Gastrocnemius medialis (tissue), 4 donors: ENCODE data around the gene HFE. TPM values are rescaled to one million over a fixed set of nuclear protein-coding genes. Genes with fewer than 3 reads are reported as not detected.
A peak's percentile ranks its signal among the peaks of the same experiment; 100 is the strongest.

Experiments used
- ATAC-seq, 2 donors: fragments of 150-250 bp; one replicate each; pipeline ENCODE4 v1.9.1; 2016
- DNase-seq, 2 donors: peaks; one replicate each; pipeline ENCODE4 v3.0.0-alpha.2; 2019
- H3K27ac ChIP-seq, 4 donors: fragments of 200-600 bp; sonication (generic); 1 replicate in 1 of 4; 2 replicates in 3 of 4; pipeline ENCODE4 v1.5.1; 2016 to 2018; ENCODE audit warnings: mild to moderate bottlenecking in 2 of 4, moderate library complexity in 1 of 4
- H3K27me3 ChIP-seq, 3 donors: fragments of 200-600 bp; sonication (generic) in 2 of 3; 1 replicate in 1 of 3; 2 replicates in 2 of 3; pipeline versions ENCODE4 v1.5.1 to v1.6.0; 2016 to 2019; ENCODE audit warnings: mild to moderate bottlenecking in 1 of 3, moderate library complexity in 1 of 3
- H3K36me3 ChIP-seq, 2 donors: fragments of 200-600 bp; sonication (generic) in 1 of 2; one replicate each; pipeline ENCODE4 v1.5.1; 2017 to 2018
- H3K4me1 ChIP-seq, 2 donors: fragments of 200-600 bp; sonication (generic) in 1 of 2; one replicate each; pipeline ENCODE4 v1.5.1; 2016 to 2017; ENCODE audit warnings: mild to moderate bottlenecking in 2 of 2
- H3K4me3 ChIP-seq, 4 donors: fragments of 200-600 bp; sonication (generic) in 3 of 4; 1 replicate in 1 of 4; 2 replicates in 3 of 4; pipeline ENCODE4 v1.5.1; 2016 to 2019; ENCODE audit warnings: mild to moderate bottlenecking in 2 of 4
- H3K9me3 ChIP-seq, 3 donors: fragments of 200-600 bp; sonication (generic) in 2 of 3; 1 replicate in 1 of 3; 2 replicates in 2 of 3; pipeline ENCODE4 v1.5.1; 2016 to 2019
- POLR2A ChIP-seq, 2 donors: fragments of 450-650 bp; IDR thresholded peaks; one replicate each; pipeline ENCODE4 v1.6.1; 2017; ENCODE audit warnings: antibody characterized with exemption in 2 of 2, mild to moderate bottlenecking in 2 of 2, moderate library complexity in 2 of 2
- in situ Hi-C, 4 donors: fragments of 200-750 bp; cut with MboI; loops; one replicate each; pipeline versions ENCODE4 v1.15.0 to v1.8.0; 2017; ENCODE audit warnings: low sequenced_read_pairs in 4 of 4
- intact Hi-C: fragments of 100-400 bp; cut with DNase I; formaldehyde crosslinking; loops from one replicate; pipeline ENCODE4 v1.15.1; 2023; ENCODE audit warnings: low total_unique reads
- total RNA-seq, 4 donors: library from RNA; depleted of rRNA; stranded (reverse); fragments of >200 nt; gene quantifications; one replicate each; pipeline versions ENCODE4 v1.1.0 to v1.2.3, GENCODE V29; 2016
- TF ChIP-seq, protein P1 (sequence below), 5 experiments: fragments of 450-650 bp in 3 of 5; fragments of 200-600 bp in 2 of 5; sonication (generic) in 2 of 5; IDR thresholded peaks in 4 of 5; conservative IDR thresholded peaks in 1 of 5; 1 replicate in 4 of 5; 2 replicates in 1 of 5; pipeline ENCODE4 v1.5.1; 2016 to 2019; ENCODE audit warnings: antibody characterized with exemption in 5 of 5, mild to moderate bottlenecking in 3 of 5, moderate library complexity in 3 of 5

Gene HFE
- total RNA-seq, 4 donors from 2014 or later, result 0.10 to 2.0 (median 1.6) TPM

DNA sequence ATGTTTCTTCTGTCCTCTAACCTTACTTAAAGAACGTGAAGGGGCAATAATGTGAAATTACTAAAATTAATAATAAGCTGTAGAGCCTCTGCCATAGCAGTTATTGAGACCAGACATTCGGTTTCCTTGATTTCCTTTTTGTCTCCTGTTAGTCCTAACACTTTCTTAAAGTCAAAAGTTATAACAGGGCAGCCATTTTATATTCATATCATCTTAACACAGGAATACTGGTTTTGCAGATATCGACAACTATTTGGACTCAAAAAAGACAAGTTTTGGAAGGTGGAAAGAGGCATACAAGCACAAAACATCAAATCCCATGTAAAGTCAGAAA, 33.5 kb downstream of the HFE start:
- TF ChIP-seq, protein P1, sequence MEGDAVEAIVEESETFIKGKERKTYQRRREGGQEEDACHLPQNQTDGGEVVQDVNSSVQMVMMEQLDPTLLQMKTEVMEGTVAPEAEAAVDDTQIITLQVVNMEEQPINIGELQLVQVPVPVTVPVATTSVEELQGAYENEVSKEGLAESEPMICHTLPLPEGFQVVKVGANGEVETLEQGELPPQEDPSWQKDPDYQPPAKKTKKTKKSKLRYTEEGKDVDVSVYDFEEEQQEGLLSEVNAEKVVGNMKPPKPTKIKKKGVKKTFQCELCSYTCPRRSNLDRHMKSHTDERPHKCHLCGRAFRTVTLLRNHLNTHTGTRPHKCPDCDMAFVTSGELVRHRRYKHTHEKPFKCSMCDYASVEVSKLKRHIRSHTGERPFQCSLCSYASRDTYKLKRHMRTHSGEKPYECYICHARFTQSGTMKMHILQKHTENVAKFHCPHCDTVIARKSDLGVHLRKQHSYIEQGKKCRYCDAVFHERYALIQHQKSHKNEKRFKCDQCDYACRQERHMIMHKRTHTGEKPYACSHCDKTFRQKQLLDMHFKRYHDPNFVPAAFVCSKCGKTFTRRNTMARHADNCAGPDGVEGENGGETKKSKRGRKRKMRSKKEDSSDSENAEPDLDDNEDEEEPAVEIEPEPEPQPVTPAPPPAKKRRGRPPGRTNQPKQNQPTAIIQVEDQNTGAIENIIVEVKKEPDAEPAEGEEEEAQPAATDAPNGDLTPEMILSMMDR (IDR thresholded peaks at IDR 0.05 in 4 of 5, conservative IDR thresholded peaks at IDR 0.05 in 1 of 5), result no peak
- TF ChIP-seq POLR2A (IDR thresholded peaks at IDR 0.05), result no peak
- Histone ChIP-seq H3K4me3 (no peak overlapping the region), H3K4me1 (peaks cover 0 to 10% of the 10 kb centered on the region in 2 donors), H3K27ac (no peak overlapping the region), H3K27me3 (no peaks in the 10 kb centered on the region), H3K9me3 (no peaks in the 10 kb centered on the region), H3K36me3 (no peaks in the 10 kb centered on the region)
- intact Hi-C loops, result loop anchor here (5.0 to 10.0 kb wide), 3 partner anchors 52 to 1012 kb away; partner anchors contain the start of gene HMGN4
- in situ Hi-C loops, result loop anchor here in 2 of 4 donors (5.0 to 25.0 kb wide), 2 partner anchors 37 to 1017 kb away; a partner anchor contains a TSS
- ATAC-seq, result no peak
- no peak for DNase-seq

DNA sequence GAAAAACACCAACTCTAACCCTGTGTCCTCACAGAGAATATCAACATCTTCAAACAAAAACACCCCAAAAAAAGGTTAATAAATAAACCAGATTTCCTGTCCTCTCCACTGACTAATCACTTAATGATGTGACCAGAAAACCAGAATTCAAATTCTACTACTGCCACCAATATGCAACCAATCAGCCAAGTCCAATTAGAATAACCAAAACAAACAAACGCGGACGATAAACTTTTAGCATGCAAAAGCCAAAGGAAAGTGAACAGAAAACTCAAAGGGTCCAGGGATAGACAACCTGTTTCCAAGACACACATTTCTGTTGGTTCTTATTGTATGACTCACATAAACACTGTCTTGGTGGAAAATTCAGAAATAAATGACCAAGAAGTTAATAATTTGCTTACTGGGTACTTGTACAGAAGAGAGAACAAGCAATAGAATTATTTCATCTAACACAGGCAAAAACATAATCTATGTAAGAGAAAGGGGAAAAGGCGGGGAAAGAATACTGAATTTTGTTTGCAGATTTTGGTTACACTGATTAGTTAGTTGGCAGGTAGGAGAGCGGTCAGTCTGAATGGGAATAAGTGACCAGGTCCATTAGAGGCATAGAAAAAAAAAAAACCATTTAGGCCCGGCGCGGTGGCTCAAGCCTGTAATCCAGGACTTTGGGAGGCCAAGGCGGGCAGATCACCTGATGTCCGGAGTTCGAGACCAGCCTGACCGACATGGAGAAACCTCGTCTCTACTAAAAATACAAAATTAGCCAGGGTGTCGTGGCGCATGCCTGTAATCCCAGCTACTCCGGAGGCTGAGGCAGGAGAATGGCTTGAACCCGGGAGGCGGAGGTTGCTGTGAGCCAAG, 34.1 kb downstream of the HFE start:
- no peak overlapping the region for H3K4me3 ChIP-seq
- no peak overlapping the region for H3K27ac ChIP-seq
- no peak for DNase-seq
- TF ChIP-seq, protein P1 (IDR thresholded peaks at IDR 0.05 in 4 of 5, conservative IDR thresholded peaks at IDR 0.05 in 1 of 5), result no peak
- no peak for TF ChIP-seq POLR2A (IDR thresholded peaks at IDR 0.05)
- no peaks in the 10 kb centered on the region for H3K9me3 ChIP-seq
- H3K36me3 ChIP-seq, result no peaks in the 10 kb centered on the region
- ATAC-seq, result no peak
- peaks cover 2 to 11% of the 10 kb centered on the region in 2 donors for H3K4me1 ChIP-seq
- H3K27me3 ChIP-seq, result no peaks in the 10 kb centered on the region
- in situ Hi-C loops, result loop anchor here in 2 of 4 donors (5.0 to 25.0 kb wide), 2 partner anchors 36 to 1016 kb away; a partner anchor contains a TSS
- intact Hi-C loops, result loop anchor here (2.0 to 10.0 kb wide), 5 partner anchors 51 to 1717 kb away; partner anchors contain the start of gene HMGN4

DNA sequence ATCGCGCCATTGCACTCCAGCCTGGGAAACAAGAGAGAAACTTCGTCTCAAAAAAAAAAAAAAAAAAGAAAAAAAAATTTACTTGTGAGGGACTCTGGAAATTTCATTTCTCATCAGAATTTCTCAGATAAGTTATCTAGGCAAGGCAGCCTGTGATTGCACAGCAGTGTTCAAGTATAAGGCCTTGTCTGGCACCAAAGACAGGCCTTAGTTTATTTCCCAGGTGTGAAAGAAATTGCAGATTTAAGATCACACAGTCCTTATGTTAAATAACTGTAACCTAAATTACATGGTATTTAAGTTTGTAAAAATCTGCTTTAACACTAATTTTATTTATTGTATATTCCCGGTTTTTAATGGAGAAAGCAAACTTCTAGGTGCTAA, 34.8 kb downstream of the HFE start:
- no peak for ATAC-seq

DNA sequence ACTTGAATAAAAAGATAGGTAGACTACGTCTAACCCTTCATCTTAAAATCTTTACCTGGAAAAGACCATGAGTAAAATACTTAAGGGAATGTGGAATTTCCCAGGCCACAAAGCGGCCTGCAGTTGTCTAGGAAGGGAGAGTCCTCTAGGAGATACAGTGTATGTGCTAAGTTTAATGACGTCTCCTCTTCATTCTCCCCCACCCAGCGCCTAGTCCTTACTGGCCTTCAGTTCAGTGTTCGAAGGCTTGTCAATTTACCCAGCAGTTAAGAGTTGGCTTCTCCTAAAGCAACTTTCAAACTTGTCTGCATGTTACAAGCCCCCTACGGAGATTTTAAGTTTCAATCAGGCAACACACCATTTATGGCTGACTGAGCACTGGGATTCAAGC, 35.2 kb downstream of the HFE start:
- intact Hi-C loops, result loop anchor here (2.0 to 10.0 kb wide), 5 partner anchors 50 to 1716 kb away; partner anchors contain the start of gene HMGN4
- Histone ChIP-seq H3K4me3 (peak overlapping the region; percentile 77 to 96 (median 90)), H3K9me3 (no peaks in the 10 kb centered on the region), H3K27me3 (no peaks in the 10 kb centered on the region), H3K36me3 (peaks cover 0 to 2% of the 10 kb centered on the region in 2 donors), H3K4me1 (peaks cover 12 to 22% of the 10 kb centered on the region in 2 donors), H3K27ac (peak overlapping the region; percentile 94 to 98 (median 95))
- ATAC-seq (no peak), DNase-seq (no peak)
- no peak for TF ChIP-seq POLR2A (IDR thresholded peaks at IDR 0.05)
- TF ChIP-seq, protein P1 (IDR thresholded peaks at IDR 0.05 in 4 of 5, conservative IDR thresholded peaks at IDR 0.05 in 1 of 5), result no peak
- in situ Hi-C loops, result loop anchor here in 2 of 4 donors (5.0 to 25.0 kb wide), 2 partner anchors 35 to 1015 kb away; a partner anchor contains a TSS

More for the DNA sequence above, 34.8 kb downstream of the HFE start:
- in situ Hi-C loops, result loop anchor here in 2 of 4 donors (5.0 to 25.0 kb wide), 2 partner anchors 35 to 1015 kb away; a partner anchor contains a TSS
- Histone ChIP-seq H3K4me1 (peaks cover 8 to 18% of the 10 kb centered on the region in 2 donors), H3K27ac (peak overlapping the region; percentile 94 to 98 (median 95)), H3K4me3 (peak overlapping the region in 1 of 4 donors; percentile 96), H3K27me3 (no peaks in the 10 kb centered on the region), H3K36me3 (no peaks in the 10 kb centered on the region), H3K9me3 (no peaks in the 10 kb centered on the region)
- intact Hi-C loops, result loop anchor here (2.0 to 10.0 kb wide), 5 partner anchors 50 to 1717 kb away; partner anchors contain the start of gene HMGN4
- no peak for TF ChIP-seq POLR2A (IDR thresholded peaks at IDR 0.05)
- TF ChIP-seq, protein P1 (IDR thresholded peaks at IDR 0.05 in 4 of 5, conservative IDR thresholded peaks at IDR 0.05 in 1 of 5), result no peak
- DNase-seq, result no peak
